Astrocyte (in vitro differentiated cells and primary cell): ENCODE measurements around the gene ECSCR. TPM values are rescaled to one million over a fixed set of nuclear protein-coding genes. Genes with fewer than 3 reads are reported as not detected.

Experiments
- DNase-seq: peaks from one replicate; pipeline ENCODE4 v3.0.0-alpha.2; 2010; ENCODE audit warnings: low read depth
- FAIRE-seq: peaks from 2 replicates; lab custom pipeline; 2011; peaks lifted over from hg19 to GRCh38; lab: Jason Lieb, UNC
- H2AFZ ChIP-seq: 2 replicates; pipeline ENCODE4 v1.6.0; 2012; ENCODE audit warnings: low read depth, low read length, inconsistent platforms
- H3K27ac ChIP-seq: 2 replicates; pipeline ENCODE4 v1.5.1; 2011; ENCODE audit warnings: low read depth, low read length, inconsistent platforms
- H3K27me3 ChIP-seq: 2 replicates; pipeline ENCODE4 v1.6.0; 2011; ENCODE audit warnings: low read length, inconsistent platforms; ENCODE audit not compliant: insufficient read depth
- H3K36me3 ChIP-seq: 2 replicates; pipeline ENCODE4 v1.5.1; 2011; ENCODE audit warnings: low read length, inconsistent platforms; ENCODE audit not compliant: insufficient read depth
- H3K4me1 ChIP-seq: 2 replicates; pipeline ENCODE4 v1.5.1; 2011; ENCODE audit warnings: low read length, inconsistent platforms; ENCODE audit not compliant: insufficient read depth
- H3K4me2 ChIP-seq: 2 replicates; pipeline ENCODE4 v1.6.0; 2012; ENCODE audit warnings: low read length, inconsistent platforms
- H3K4me3 ChIP-seq: 2 replicates; pipeline ENCODE4 v1.5.1; 2011; ENCODE audit warnings: low read depth, mild to moderate bottlenecking, low read length, inconsistent platforms; ENCODE audit not compliant: insufficient read depth
- H3K79me2 ChIP-seq: 2 replicates; pipeline ENCODE4 v1.6.0; 2012; ENCODE audit warnings: mild to moderate bottlenecking, low read length, inconsistent platforms; ENCODE audit not compliant: insufficient read depth
- H3K9ac ChIP-seq: 2 replicates; pipeline ENCODE4 v1.6.0; 2012; ENCODE audit warnings: mild to moderate bottlenecking, low read length, inconsistent platforms
- H3K9me3 ChIP-seq: 2 replicates; pipeline ENCODE4 v1.5.1; 2012; ENCODE audit warnings: low read depth, mild to moderate bottlenecking, low read length, inconsistent platforms; ENCODE audit not compliant: insufficient read depth
- H4K20me1 ChIP-seq: 2 replicates; pipeline ENCODE4 v1.6.0; 2012; ENCODE audit warnings: low read length, inconsistent platforms; ENCODE audit not compliant: insufficient read depth
- H3K27ac Mint-ChIP-seq: one replicate; pipeline ENCODE4 v1.8.0; 2021; ENCODE audit warnings: mild to moderate bottlenecking, mixed read lengths; ENCODE audit not compliant: unreplicated experiment
- H3K27me3 Mint-ChIP-seq: one replicate; pipeline ENCODE4 v1.8.0; 2021; ENCODE audit warnings: low read depth, mixed read lengths; ENCODE audit not compliant: unreplicated experiment
- H3K36me3 Mint-ChIP-seq: one replicate; pipeline ENCODE4 v1.8.0; 2021; ENCODE audit warnings: low read depth, mixed read lengths; ENCODE audit not compliant: unreplicated experiment
- H3K4me1 Mint-ChIP-seq: one replicate; pipeline ENCODE4 v1.8.0; 2021; ENCODE audit warnings: low read depth, mixed read lengths; ENCODE audit not compliant: unreplicated experiment
- H3K4me3 Mint-ChIP-seq: one replicate; pipeline ENCODE4 v1.8.0; 2021; ENCODE audit warnings: mild to moderate bottlenecking, moderate library complexity, mixed read lengths; ENCODE audit not compliant: unreplicated experiment
- H3K9me3 Mint-ChIP-seq: one replicate; pipeline ENCODE4 v1.8.0; 2021; ENCODE audit warnings: mild to moderate bottlenecking, mixed read lengths; ENCODE audit not compliant: unreplicated experiment
- EZH2 ChIP-seq: IDR thresholded peaks from 2 replicates; pipeline ENCODE4 v1.6.1; 2012; ENCODE audit warnings: mild to moderate bottlenecking, low read length, inconsistent platforms; ENCODE audit not compliant: insufficient read depth
- total RNA-seq: library from RNA; stranded (reverse); gene quantifications from 2 replicates; pipeline ENCODE4 v1.2.1, GENCODE V29; 2021
- TF ChIP-seq, protein P1 (sequence below): IDR thresholded peaks from 2 replicates; pipeline ENCODE4 v1.5.1; 2011; ENCODE audit warnings: low read depth, mild to moderate bottlenecking, inconsistent platforms, low read length, moderate library complexity; ENCODE audit not compliant: insufficient read depth

The ECSCR gene
- total RNA-seq, 1 donor from 2014 or later, result 1.00 TPM

DNA sequence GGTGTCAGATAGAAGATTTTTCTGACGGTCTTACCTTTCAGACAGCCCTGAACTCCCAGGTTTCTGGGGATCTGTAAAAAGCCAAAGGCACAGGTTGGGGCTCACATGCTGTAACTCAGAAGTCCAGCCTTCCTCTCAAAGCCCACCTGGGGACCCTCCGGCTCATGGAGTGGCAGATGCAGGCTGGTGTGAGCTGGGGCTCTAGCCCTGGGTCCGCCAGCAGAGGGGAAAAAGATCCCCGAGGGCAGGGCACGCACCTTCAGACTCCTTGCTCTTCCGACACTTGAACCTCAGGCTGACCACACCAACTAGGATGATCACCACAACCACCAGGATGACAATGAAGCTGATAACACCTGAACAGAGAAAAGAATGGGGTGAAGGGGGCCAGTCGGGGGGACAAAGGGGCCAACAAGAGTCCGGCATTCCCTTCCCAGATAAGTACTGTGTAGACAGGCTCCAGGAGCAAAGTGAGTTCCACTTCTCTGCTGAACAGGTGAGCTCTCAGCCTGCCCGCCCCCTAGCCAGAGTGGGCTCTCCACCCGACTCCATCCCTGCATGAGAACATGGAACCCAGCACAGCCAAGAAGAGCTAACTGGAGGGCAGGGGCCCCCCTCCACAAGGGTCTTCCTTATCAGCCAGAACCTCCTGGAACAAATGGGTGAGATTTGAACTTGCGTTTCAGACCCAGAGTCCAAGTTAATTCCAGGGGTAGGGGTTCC is 7.8 kb downstream of the ECSCR start:
- no peak for TF ChIP-seq EZH2
- TF ChIP-seq, protein P1, sequence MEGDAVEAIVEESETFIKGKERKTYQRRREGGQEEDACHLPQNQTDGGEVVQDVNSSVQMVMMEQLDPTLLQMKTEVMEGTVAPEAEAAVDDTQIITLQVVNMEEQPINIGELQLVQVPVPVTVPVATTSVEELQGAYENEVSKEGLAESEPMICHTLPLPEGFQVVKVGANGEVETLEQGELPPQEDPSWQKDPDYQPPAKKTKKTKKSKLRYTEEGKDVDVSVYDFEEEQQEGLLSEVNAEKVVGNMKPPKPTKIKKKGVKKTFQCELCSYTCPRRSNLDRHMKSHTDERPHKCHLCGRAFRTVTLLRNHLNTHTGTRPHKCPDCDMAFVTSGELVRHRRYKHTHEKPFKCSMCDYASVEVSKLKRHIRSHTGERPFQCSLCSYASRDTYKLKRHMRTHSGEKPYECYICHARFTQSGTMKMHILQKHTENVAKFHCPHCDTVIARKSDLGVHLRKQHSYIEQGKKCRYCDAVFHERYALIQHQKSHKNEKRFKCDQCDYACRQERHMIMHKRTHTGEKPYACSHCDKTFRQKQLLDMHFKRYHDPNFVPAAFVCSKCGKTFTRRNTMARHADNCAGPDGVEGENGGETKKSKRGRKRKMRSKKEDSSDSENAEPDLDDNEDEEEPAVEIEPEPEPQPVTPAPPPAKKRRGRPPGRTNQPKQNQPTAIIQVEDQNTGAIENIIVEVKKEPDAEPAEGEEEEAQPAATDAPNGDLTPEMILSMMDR, result no peak
- Histone ChIP-seq H3K27ac (no peak overlapping the region), H4K20me1 (no peaks in the 10 kb centered on the region), H3K9ac (no peak overlapping the region), H2AFZ (no peak overlapping the region), H3K4me1 (peaks cover 21% of the 10 kb centered on the region), H3K4me3 (no peak overlapping the region), H3K4me2 (no peak overlapping the region), H3K79me2 (no peaks in the 10 kb centered on the region), H3K27me3 (no peaks in the 10 kb centered on the region), H3K36me3 (peaks cover 5% of the 10 kb centered on the region), H3K9me3 (no peaks in the 10 kb centered on the region)
- Mint-ChIP-seq H3K4me1 (peaks cover 5% of the 10 kb centered on the region), H3K4me3 (no peak overlapping the region), H3K9me3 (no peaks in the 10 kb centered on the region), H3K27ac (peak overlapping the region; percentile 50), H3K27me3 (peaks cover 9% of the 10 kb centered on the region), H3K36me3 (no peaks in the 10 kb centered on the region)
- FAIRE-seq, result no peak
- no peak for DNase-seq

DNA sequence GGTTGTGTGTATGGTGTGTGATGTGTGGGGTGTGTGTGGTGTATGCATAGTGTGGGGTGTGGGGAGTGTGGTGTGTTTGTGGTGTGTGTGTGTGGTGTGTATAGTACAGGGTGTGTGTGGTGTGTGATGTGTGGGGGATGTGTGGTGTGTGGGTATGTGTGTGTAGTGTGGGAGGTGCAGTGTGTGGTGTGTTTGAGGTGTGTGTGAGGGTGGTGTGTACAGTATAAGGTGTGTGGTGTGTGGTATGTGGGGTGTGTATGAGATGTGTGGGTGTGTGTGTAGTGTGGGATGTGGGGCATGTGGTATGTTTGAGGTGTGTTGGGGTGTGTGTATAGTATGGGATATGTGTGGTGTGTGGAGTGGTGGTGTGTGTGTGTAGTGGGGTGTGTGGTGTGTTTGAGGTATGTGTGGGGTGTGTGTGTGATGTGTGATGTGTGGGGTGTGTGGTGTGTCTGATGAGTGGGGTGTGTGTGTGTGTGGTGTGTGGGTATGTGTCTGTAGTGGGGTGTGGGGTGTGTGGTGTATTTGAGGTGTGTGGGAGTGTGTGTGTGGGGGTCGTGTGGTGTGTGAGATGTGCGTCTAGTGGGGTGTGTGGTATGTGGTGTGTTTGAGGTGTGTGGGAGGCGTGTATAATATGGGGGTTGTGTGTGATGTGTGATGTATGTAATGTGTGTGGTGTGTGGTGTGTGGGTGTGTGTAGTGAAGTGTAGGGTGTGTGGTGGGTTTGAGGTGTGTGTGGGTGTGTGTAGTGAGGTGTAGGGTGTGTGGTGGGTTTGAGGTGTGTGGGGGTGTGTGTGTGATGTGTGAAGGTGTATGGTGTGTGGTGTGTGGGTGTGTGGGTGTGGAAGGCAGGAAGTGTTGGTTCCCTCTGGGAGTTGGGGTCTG is 8.6 kb downstream of the ECSCR start:
- no peak overlapping the region for H3K9ac ChIP-seq
- peaks cover 13% of the 10 kb centered on the region for H3K4me1 ChIP-seq
- TF ChIP-seq, protein P1, result no peak
- no peak for TF ChIP-seq EZH2
- Mint-ChIP-seq H3K9me3 (no peaks in the 10 kb centered on the region), H3K27me3 (peaks cover 9% of the 10 kb centered on the region), H3K4me3 (no peak overlapping the region), H3K36me3 (no peaks in the 10 kb centered on the region), H3K4me1 (peaks cover 2% of the 10 kb centered on the region), H3K27ac (no peak overlapping the region)
- H3K79me2 ChIP-seq, result no peaks in the 10 kb centered on the region
- no peak overlapping the region for H3K27ac ChIP-seq
- no peak overlapping the region for H2AFZ ChIP-seq
- H4K20me1 ChIP-seq, result no peaks in the 10 kb centered on the region
- no peak for DNase-seq
- peaks cover 5% of the 10 kb centered on the region for H3K36me3 ChIP-seq
- no peaks in the 10 kb centered on the region for H3K9me3 ChIP-seq
- H3K27me3 ChIP-seq, result no peaks in the 10 kb centered on the region
- H3K4me2 ChIP-seq, result no peak overlapping the region
- FAIRE-seq, result no peak
- no peak overlapping the region for H3K4me3 ChIP-seq
